HFF-Myc (cell line): Measurements from ENCODE around the gene CAND1.

ENCODE experiments used
- DNase-seq: peaks from one replicate; pipeline ENCODE4 v3.0.0-alpha.2; 2011; ENCODE audit warnings: low read depth; ENCODE audit errors: extremely low read depth
- H3K4me3 ChIP-seq: replicated peaks from 2 replicates; pipeline ENCODE4 v1.5.1; 2011; ENCODE audit warnings: low read depth, mild to moderate bottlenecking, control low read depth, low read length
- TF ChIP-seq, protein P1 (sequence below): IDR thresholded peaks from 2 replicates; pipeline ENCODE4 v1.5.1; 2012; ENCODE audit warnings: mild to moderate bottlenecking, low read depth, low read length, control low read depth; ENCODE audit errors: missing control alignments

The CAND1 gene

DNA sequence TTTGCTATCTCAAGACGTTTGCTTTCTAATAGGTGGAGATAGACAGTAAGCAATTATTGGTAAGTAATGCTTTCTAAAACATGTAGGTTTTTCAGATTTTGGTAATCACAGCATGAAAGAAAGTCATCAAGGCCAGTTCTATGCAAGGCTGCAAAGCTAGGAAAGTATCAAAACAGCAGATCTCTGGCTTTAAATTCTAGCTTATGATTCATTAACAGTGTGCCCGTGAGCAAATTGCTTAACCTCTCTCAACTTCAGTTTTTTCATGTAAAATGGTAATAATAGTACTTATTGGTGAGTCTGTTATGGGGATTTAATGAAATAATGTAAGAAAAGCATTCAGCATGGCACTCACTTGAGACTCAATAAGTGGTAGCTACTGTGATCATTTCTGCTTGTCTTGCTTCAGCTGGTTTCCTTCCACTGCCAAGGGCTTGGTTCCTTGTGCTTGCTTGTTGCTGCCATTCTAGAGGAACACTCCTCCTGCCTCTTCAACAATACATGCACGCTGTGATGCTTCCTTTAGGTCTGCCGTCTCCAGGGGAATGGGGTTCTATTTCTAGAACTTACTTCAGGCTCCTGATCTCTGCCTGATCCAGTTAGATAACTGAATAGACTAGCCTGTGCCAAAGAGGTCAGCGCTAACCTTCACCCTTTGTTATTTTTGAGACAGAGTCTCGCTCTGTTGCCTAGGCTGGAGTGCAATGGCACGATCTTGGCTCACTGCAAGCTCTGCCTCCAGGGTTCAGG, 88.4 kb downstream of the CAND1 start:
- DNase-seq, result no peak

DNA sequence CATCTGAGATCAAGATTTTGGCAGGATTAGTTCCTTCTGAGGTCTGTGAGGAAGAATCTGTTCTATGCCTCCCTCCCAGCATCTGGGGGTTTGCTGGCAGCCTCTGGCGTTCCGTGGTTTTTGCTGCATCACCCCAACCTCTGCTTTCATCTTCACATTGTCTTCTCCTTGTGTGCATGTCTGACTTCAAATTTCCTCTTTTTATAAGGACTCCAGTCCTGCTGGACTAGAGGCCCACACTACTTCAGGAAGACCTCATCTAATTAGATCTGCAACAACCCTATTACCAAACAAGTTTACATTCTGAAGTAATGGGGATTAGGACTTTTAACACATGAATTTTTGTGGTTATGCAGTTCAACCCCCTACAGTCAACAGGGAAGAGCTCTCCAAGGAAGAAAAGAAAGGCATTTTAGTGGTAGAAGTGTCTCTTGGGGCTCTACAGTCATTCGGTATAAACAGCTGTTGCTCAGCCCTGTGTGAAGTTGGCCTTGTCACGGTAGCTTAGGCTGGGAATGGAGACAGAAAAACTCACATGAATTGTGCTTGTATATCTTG, 89.7 kb downstream of the CAND1 start:
- no peak for DNase-seq
- TF ChIP-seq, protein P1, sequence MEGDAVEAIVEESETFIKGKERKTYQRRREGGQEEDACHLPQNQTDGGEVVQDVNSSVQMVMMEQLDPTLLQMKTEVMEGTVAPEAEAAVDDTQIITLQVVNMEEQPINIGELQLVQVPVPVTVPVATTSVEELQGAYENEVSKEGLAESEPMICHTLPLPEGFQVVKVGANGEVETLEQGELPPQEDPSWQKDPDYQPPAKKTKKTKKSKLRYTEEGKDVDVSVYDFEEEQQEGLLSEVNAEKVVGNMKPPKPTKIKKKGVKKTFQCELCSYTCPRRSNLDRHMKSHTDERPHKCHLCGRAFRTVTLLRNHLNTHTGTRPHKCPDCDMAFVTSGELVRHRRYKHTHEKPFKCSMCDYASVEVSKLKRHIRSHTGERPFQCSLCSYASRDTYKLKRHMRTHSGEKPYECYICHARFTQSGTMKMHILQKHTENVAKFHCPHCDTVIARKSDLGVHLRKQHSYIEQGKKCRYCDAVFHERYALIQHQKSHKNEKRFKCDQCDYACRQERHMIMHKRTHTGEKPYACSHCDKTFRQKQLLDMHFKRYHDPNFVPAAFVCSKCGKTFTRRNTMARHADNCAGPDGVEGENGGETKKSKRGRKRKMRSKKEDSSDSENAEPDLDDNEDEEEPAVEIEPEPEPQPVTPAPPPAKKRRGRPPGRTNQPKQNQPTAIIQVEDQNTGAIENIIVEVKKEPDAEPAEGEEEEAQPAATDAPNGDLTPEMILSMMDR, result no peak
- no peak overlapping the region for H3K4me3 ChIP-seq

More for the DNA sequence above, 88.4 kb downstream of the CAND1 start:
- no peak overlapping the region for H3K4me3 ChIP-seq
- TF ChIP-seq, protein P1, result no peak

DNA sequence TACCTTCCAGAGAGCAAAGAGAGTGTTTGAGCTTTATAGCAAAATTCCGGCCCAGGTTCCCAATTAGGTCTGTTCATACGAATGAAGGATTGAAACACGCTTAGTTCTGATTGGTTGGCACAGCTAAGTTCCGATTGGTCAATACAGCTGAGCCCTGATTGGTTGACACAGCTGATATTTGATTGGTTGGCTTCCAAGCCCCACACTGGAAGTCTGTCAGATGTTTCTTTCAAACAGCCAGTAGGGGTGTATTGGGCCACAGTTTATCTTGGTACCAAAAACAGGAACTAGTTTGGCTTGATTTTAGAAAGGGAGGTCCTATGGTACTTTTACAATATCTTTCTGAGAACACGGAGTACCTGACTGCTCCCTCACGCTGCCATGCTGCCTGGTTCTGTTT, 93.4 kb downstream of the CAND1 start:
- no peak overlapping the region for H3K4me3 ChIP-seq
- TF ChIP-seq, protein P1, result no peak
- no peak for DNase-seq

DNA sequence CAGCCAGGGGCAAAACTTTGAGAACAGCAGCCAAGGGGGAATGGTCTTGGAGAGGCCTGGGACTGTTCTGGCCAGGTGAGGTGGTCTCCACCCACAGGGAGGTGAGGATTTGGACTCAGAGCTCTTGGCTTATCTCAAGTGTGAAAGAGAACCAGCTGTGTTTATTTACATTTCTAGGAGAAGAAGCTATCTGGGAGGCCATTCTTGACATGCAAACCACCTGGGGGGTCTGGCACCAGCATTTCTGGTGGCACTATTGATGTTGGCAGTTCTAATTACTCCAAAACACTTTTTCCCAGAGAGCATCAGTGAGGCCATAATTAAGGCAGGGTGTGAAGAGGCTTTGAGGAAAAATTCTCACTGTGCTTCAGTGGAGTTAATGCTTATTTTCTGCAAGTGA, 95.1 kb downstream of the CAND1 start:
- TF ChIP-seq, protein P1, result no peak
- no peak for DNase-seq
- no peak overlapping the region for H3K4me3 ChIP-seq

DNA sequence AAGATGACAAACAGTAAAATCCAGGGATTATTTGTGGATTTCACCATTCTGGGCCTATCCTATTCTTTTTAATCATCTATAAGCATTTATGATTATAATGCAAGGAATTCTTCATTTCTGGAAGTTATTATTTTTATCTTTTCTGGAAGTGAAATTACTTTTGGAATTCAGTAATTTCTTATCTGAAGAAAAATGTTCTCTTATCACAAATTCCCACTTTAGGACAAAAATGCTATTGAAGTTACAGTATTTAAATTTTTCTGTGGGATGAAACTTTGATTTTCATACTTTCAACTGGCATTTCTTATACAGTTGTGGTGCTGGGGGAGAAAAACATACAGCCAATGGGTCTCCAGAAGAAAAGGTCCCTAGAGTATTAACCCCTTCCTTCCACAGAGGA, 96.0 kb downstream of the CAND1 start:
- no peak overlapping the region for H3K4me3 ChIP-seq
- TF ChIP-seq, protein P1, result no peak
- no peak for DNase-seq

DNA sequence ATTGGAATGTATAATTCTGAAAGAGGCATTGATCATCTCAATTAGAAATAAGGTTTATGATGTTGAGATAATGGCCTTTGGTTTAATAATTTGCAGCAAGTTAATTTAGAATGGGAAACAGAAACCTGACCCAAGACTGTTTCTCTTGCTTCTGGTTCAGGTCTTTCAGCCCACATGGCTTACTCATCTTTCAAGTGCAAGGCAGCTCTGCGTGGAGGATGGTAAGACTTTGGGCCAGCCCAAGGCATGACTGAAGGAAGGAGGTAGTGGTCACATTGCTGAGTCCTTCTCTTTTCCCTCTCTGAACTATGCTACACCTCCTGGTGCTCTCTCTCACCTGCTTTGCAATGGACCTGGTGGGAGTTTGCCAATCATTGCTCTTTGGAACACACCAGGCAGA, 98.7 kb downstream of the CAND1 start:
- no peak for DNase-seq
- TF ChIP-seq, protein P1, result no peak
- H3K4me3 ChIP-seq, result no peak overlapping the region
